ENCODE measurements around the gene NPC2.
"Not testable (repeated sequence)": the region's sequence is repeated elsewhere in the genome, so short reads cannot be mapped to it uniquely, and the experiment has no call there.

Gene NPC2

GRCh38 chr14:74457565-74457895 is 35.6 kb downstream of the NPC2 start:
- Histone ChIP-seq H3K27me3 (peaks cover 12% of the 10 kb centered on the region), H3K4me3 (ENCODE audit: low read depth in 1 of 2, low read length in 1 of 2) (no peak overlapping the region), H3K27ac (no peak overlapping the region), H3K36me3 (no peaks in the 10 kb centered on the region), H3K4me1 (ENCODE audit: control insufficient read depth in 1 of 2, insufficient read depth in 1 of 2, low read depth in 1 of 2, low read length in 1 of 2) (no peaks in the 10 kb centered on the region), H3K9me3 (no peaks in the 10 kb centered on the region)
- no peak for TF ChIP-seq CTCF (IDR thresholded peaks at IDR 0.05)

GRCh38 chr14:74456684-74457564 is 36.2 kb downstream of the NPC2 start:
- TF ChIP-seq CTCF (IDR thresholded peaks at IDR 0.05): no peak
- Histone ChIP-seq H3K4me3 (ENCODE audit: low read depth in 1 of 2, low read length in 1 of 2) (no peak overlapping the region), H3K4me1 (ENCODE audit: control insufficient read depth in 1 of 2, insufficient read depth in 1 of 2, low read depth in 1 of 2, low read length in 1 of 2) (no peaks in the 10 kb centered on the region), H3K27me3 (peaks cover 15% of the 10 kb centered on the region), H3K9me3 (no peaks in the 10 kb centered on the region), H3K36me3 (no peaks in the 10 kb centered on the region), H3K27ac (no peak overlapping the region)

- H3K4me3 ChIP-seq (ENCODE audit: low read depth in 1 of 2, low read length in 1 of 2); H3K9me3 ChIP-seq; H3K36me3 ChIP-seq; H3K27ac ChIP-seq; H3K4me1 ChIP-seq (ENCODE audit: control insufficient read depth in 1 of 2, insufficient read depth in 1 of 2, low read depth in 1 of 2, low read length in 1 of 2): not testable (repeated sequence)
- H3K27me3 ChIP-seq: peaks cover 18% of the 10 kb centered on the region
Measured at GRCh38 chr14:74454397-74454796, 38.7 kb downstream of the NPC2 start.

GRCh38 chr14:74444866-74445265 is 48.2 kb downstream of the NPC2 start:
- no peak overlapping the region for H3K27ac ChIP-seq
- H3K27me3 ChIP-seq: peaks cover 41% of the 10 kb centered on the region
- no peaks in the 10 kb centered on the region for H3K4me1 ChIP-seq (ENCODE audit: control insufficient read depth in 1 of 2, insufficient read depth in 1 of 2, low read depth in 1 of 2, low read length in 1 of 2)
- no peaks in the 10 kb centered on the region for H3K9me3 ChIP-seq
- no peak for TF ChIP-seq CTCF (IDR thresholded peaks at IDR 0.05)
- H3K36me3 ChIP-seq: no peaks in the 10 kb centered on the region
- no peak overlapping the region for H3K4me3 ChIP-seq (ENCODE audit: low read depth in 1 of 2, low read length in 1 of 2)

GRCh38 chr14:74442757-74443156 is 50.3 kb downstream of the NPC2 start:
- H3K4me3 ChIP-seq (ENCODE audit: low read depth in 1 of 2, low read length in 1 of 2): no peak overlapping the region
- H3K4me1 ChIP-seq (ENCODE audit: control insufficient read depth in 1 of 2, insufficient read depth in 1 of 2, low read depth in 1 of 2, low read length in 1 of 2): no peaks in the 10 kb centered on the region
- no peak overlapping the region for H3K27ac ChIP-seq
- TF ChIP-seq CTCF (IDR thresholded peaks at IDR 0.05): no peak
- no peaks in the 10 kb centered on the region for H3K9me3 ChIP-seq
- no peaks in the 10 kb centered on the region for H3K36me3 ChIP-seq
- peaks cover 32% of the 10 kb centered on the region for H3K27me3 ChIP-seq

- no peak overlapping the region for H3K27ac ChIP-seq
Measured at GRCh38 chr14:74441113-74441512, 52.0 kb downstream of the NPC2 start.

More at GRCh38 chr14:74441113-74441512, 52.0 kb downstream of the NPC2 start:
- TF ChIP-seq CTCF (IDR thresholded peaks at IDR 0.05): no peak
- Histone ChIP-seq H3K4me3 (ENCODE audit: low read depth in 1 of 2, low read length in 1 of 2) (no peak overlapping the region), H3K9me3 (no peaks in the 10 kb centered on the region), H3K27me3 (peaks cover 29% of the 10 kb centered on the region), H3K36me3 (no peaks in the 10 kb centered on the region), H3K4me1 (ENCODE audit: control insufficient read depth in 1 of 2, insufficient read depth in 1 of 2, low read depth in 1 of 2, low read length in 1 of 2) (no peaks in the 10 kb centered on the region)
